H1 (cell line): ENCODE results near the gene SPSB2.
"Not testable (repeated sequence)": the region's sequence is repeated elsewhere in the genome, so short reads cannot be mapped to it uniquely, and the experiment has no call there.

Experiments used
- ATF3 ChIP-seq: IDR thresholded peaks from 2 replicates; pipeline ENCODE4 v1.6.1; 2011; ENCODE audit warnings: low read depth, mild to moderate bottlenecking, low read length; ENCODE audit not compliant: insufficient read depth
- CEBPB ChIP-seq: IDR thresholded peaks from 2 replicates; pipeline ENCODE4 v1.6.1; 2012; ENCODE audit warnings: low read depth, low read length
- CREB1 ChIP-seq: IDR thresholded peaks from 2 replicates; pipeline ENCODE4 v1.6.1; 2012; ENCODE audit warnings: inconsistent platforms
- CTCF ChIP-seq, 3 experiments: IDR thresholded peaks; 1 replicate in 2 of 3; 2 replicates in 1 of 3; pipeline versions ENCODE4 v1.5.1 to v1.6.1; 2011; ENCODE audit warnings: low read length in 3 of 3, mild to moderate bottlenecking in 3 of 3, inconsistent platforms in 2 of 3, low read depth in 1 of 3, moderate library complexity in 1 of 3; ENCODE audit not compliant: insufficient read depth in 1 of 3; ENCODE audit errors: control extremely low read depth in 1 of 3
- EZH2 ChIP-seq: fragments of 200-600 bp; sonication (generic); IDR thresholded peaks from 2 replicates; pipeline ENCODE4 v1.7.1; 2012; ENCODE audit warnings: low read depth, mild to moderate bottlenecking, moderate library complexity, low read length, inconsistent platforms; ENCODE audit not compliant: severe bottlenecking
- JUND ChIP-seq: IDR thresholded peaks from 2 replicates; pipeline ENCODE4 v1.6.1; 2011; ENCODE audit warnings: mild to moderate bottlenecking, improper control_type of control experiment, low read length
- POLR2A ChIP-seq, 2 experiments: IDR thresholded peaks; 1 replicate in 1 of 2; 2 replicates in 1 of 2; pipeline ENCODE4 v1.6.1; 2011; ENCODE audit warnings: low read depth in 2 of 2, low read length in 2 of 2, mild to moderate bottlenecking in 2 of 2; ENCODE audit errors: control extremely low read depth in 1 of 2
- POLR2AphosphoS5 ChIP-seq: IDR thresholded peaks from 2 replicates; pipeline ENCODE4 v1.6.1; 2011; ENCODE audit warnings: low read depth, low read length
- YY1 ChIP-seq: IDR thresholded peaks from 2 replicates; pipeline ENCODE4 v1.6.1; 2011; ENCODE audit warnings: low read depth, mild to moderate bottlenecking, low read length

- TF ChIP-seq POLR2AphosphoS5; CTCF (IDR thresholded peaks at IDR 0.05; ENCODE audit: control extremely low read depth in 1 of 3, insufficient read depth in 1 of 3, low read depth in 1 of 3, low read length in 3 of 3); CEBPB; POLR2A (IDR thresholded peaks at IDR 0.05; ENCODE audit: control extremely low read depth in 1 of 2, low read depth in 2 of 2, low read length in 2 of 2); YY1; EZH2; CREB1; JUND; ATF3: not testable (repeated sequence)
Measured at GRCh38 chr12:6865307-6865706, 7.8 kb downstream of the SPSB2 start.
